ENCODE results near the gene DIP2C. TPM values are rescaled to one million over a fixed set of nuclear protein-coding genes. Genes with fewer than 3 reads are reported as not detected.
"Not testable (repeated sequence)": the region's sequence is repeated elsewhere in the genome, so short reads cannot be mapped to it uniquely, and the experiment has no call there.

Gene DIP2C
- total RNA-seq, 1 donor from 2014 or later = 2.5 TPM

- intact Hi-C loops (cut with micrococcal nuclease) = no loop called here
These were observed 155.4 kb downstream of the DIP2C start for GRCh38 chr10:534047-534566.

- intact Hi-C loops (cut with micrococcal nuclease) = no loop called here
These were observed 155.9 kb downstream of the DIP2C start for GRCh38 chr10:533611-534010.

DNA sequence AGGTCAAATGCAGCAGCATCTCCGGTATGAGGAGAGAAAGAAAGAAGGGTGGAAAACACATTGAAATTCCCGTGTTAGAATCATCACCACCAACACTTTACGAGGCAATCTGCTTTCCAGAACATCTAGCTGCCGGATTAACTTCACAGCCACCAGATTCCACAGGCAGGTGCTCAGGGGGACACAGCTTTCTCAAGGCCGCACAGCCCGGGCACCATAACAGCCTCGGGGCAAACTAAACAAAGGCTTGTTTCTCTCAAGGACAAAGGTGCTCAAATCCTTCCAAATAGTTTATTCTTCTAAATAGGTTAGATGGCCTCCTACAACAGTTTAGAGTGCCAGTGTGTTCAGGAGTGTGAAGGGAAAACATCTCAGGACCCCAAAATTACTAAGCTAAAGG, 156.3 kb downstream of the DIP2C start:
- intact Hi-C loops (cut with micrococcal nuclease) = no loop called here

- intact Hi-C loops (cut with micrococcal nuclease) = not testable (repeated sequence)
These were observed 157.1 kb downstream of the DIP2C start for GRCh38 chr10:532331-532730.

- intact Hi-C loops (cut with micrococcal nuclease) = no loop called here
These were observed 157.9 kb downstream of the DIP2C start for GRCh38 chr10:531541-531940.

- intact Hi-C loops (cut with micrococcal nuclease) = no loop called here
These were observed 158.8 kb downstream of the DIP2C start for GRCh38 chr10:530717-531116.

GRCh38 chr10:529468-530230, 159.8 kb downstream of the DIP2C start:
- intact Hi-C loops (cut with micrococcal nuclease) = no loop called here

GRCh38 chr10:528173-529165, 161.0 kb downstream of the DIP2C start:
- intact Hi-C loops (cut with micrococcal nuclease) = no loop called here

- intact Hi-C loops (cut with micrococcal nuclease) = no loop called here
These were observed 162.1 kb downstream of the DIP2C start for GRCh38 chr10:527416-527815.

- intact Hi-C loops (cut with micrococcal nuclease) = no loop called here
These were observed 162.7 kb downstream of the DIP2C start for GRCh38 chr10:526651-527312.

GRCh38 chr10:525565-526315, 163.7 kb downstream of the DIP2C start:
- intact Hi-C loops (cut with micrococcal nuclease) = no loop called here

GRCh38 chr10:523925-524324, 165.5 kb downstream of the DIP2C start:
- intact Hi-C loops (cut with micrococcal nuclease) = no loop called here

- intact Hi-C loops (cut with micrococcal nuclease) = no loop called here
These were observed 167.1 kb downstream of the DIP2C start for GRCh38 chr10:522350-522749.

- intact Hi-C loops (cut with micrococcal nuclease) = no loop called here
These were observed 167.9 kb downstream of the DIP2C start for GRCh38 chr10:521261-522250.

- intact Hi-C loops (cut with micrococcal nuclease) = no loop called here
These were observed 169.1 kb downstream of the DIP2C start for GRCh38 chr10:520402-520787.

GRCh38 chr10:519716-520401, 169.6 kb downstream of the DIP2C start:
- intact Hi-C loops (cut with micrococcal nuclease) = loop anchor here (10.0 kb wide), 1 partner anchor 1415 kb away; no protein-coding TSS in a partner anchor

DNA sequence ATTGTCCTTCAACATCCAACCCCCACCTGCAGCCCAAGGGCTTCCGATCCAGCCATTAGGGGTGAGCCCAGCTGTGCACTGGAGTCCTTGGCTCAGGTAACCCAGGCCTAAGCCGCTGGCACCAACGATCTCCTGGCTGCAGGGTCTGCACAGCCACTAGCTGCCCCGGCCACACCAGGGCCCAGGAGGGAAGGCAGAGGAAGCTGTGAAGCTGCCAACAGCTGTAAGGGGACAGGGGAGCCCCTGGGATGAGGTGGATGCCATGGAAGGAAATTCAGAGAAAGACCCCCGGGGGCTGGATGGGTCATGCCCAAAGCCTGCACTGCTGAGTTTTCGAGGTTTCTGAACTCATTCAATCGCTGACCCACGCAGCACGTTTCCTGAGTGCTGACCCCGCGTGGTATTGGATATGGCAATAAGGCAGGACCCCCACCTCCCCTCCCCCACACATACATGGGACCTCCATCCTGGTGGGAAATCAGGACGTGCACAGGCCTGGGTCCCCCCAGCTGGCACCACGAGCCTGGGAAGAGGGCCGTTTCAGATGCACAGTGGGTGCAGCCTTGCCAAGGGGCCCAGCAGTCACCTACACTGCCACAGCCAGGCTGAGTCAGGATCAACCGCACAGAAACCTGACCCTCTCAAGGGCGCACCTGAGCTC, 170.3 kb downstream of the DIP2C start:
- intact Hi-C loops (cut with micrococcal nuclease) = loop anchor here (10.0 kb wide), 1 partner anchor 1416 kb away; no protein-coding TSS in a partner anchor

- intact Hi-C loops (cut with micrococcal nuclease) = loop anchor here (10.0 kb wide), 1 partner anchor 1417 kb away; no protein-coding TSS in a partner anchor
These were observed 171.5 kb downstream of the DIP2C start for GRCh38 chr10:517872-518475.
